Aorta (tissue), 5 donors: Measurements from ENCODE around the gene TOMM40. TPM values are rescaled to one million over a fixed set of nuclear protein-coding genes. Genes with fewer than 3 reads are reported as not detected.
A peak's percentile ranks its signal among the peaks of the same experiment; 100 is the strongest.

Experiments used
- ATAC-seq: fragments of 200-7000 bp; cut with Tn5 transposase; one replicate; pipeline ENCODE4 v1.9.1; 2022; ENCODE audit warnings: moderate library complexity; ENCODE audit not compliant: low FRiP score
- DNase-seq, 2 donors: peaks; one replicate each; pipeline ENCODE4 v3.0.0-alpha.2; 2020
- H3K27ac ChIP-seq, 2 donors: one replicate each; pipeline ENCODE4 v1.5.1; 2013; ENCODE audit warnings: low read length in 2 of 2, mild to moderate bottlenecking in 2 of 2, moderate library complexity in 2 of 2, control low read depth in 1 of 2, inconsistent platforms in 1 of 2, low read depth in 1 of 2
- H3K27me3 ChIP-seq, 2 donors: one replicate each; pipeline ENCODE4 v1.6.1; 2013; ENCODE audit warnings: control low read depth in 1 of 2, low read length in 1 of 2, mild to moderate bottlenecking in 1 of 2, moderate library complexity in 1 of 2; ENCODE audit not compliant: insufficient read depth in 2 of 2, control insufficient read depth in 1 of 2
- H3K36me3 ChIP-seq, 2 donors: one replicate each; pipeline ENCODE4 v1.6.1; 2013; ENCODE audit warnings: control low read depth in 1 of 2, low read length in 1 of 2, mild to moderate bottlenecking in 1 of 2; ENCODE audit not compliant: insufficient read depth in 2 of 2, control insufficient read depth in 1 of 2
- H3K4me1 ChIP-seq, 2 donors: one replicate each; pipeline ENCODE4 v1.6.1; 2013; ENCODE audit warnings: low read length in 2 of 2, control low read depth in 1 of 2, mild to moderate bottlenecking in 1 of 2, moderate library complexity in 1 of 2; ENCODE audit not compliant: insufficient read depth in 2 of 2, control insufficient read depth in 1 of 2
- H3K4me3 ChIP-seq, 2 donors: one replicate each; pipeline ENCODE4 v1.5.1; 2013; ENCODE audit warnings: low read length in 2 of 2, control low read depth in 1 of 2, mild to moderate bottlenecking in 1 of 2
- H3K9me3 ChIP-seq: one replicate; pipeline ENCODE4 v1.6.1; 2013; ENCODE audit warnings: mild to moderate bottlenecking, low read length; ENCODE audit not compliant: control insufficient read depth
- WGBS, 2 donors: extraction: QIAGEN DNeasy Blood & Tissue Kit; methylation state at CpG; one replicate each; pipeline ENCODE4 v1.1.7; 2013; 5-methylcytosine and 5-hydroxymethylcytosine counted together
- intact Hi-C, 2 donors: fragments of 100-400 bp; cut with DNase I; formaldehyde crosslinking; loops; one replicate each; pipeline versions ENCODE4 v1.14.2 to v1.15.0; 2022
- polyA plus RNA-seq, 2 donors: library from polyadenylated mRNA; stranded (reverse); fragments of 200-250 nt; gene quantifications; one replicate each; pipeline ENCODE4 v1.2.3, GENCODE V29; 2013
- total RNA-seq, 2 donors: library from RNA; stranded (reverse); fragmentation: NEBNext Ultra II Directional; extraction: Animal tissue kit (Norgen Biotek cat#: 25700); gene quantifications; one replicate each; pipeline ENCODE4 v1.2.1, GENCODE V29; 2021
- donor health status: healthy with polysubstance abuse.
- donor health status: Bipolar disorder and iron deficiency.
- donor health status: DM: no; HTN: no; CAD: no.
- donor health status: DM: no; HTN: no; CAD: no.
- donor health status: DM: yes; HTN: yes; CAD: no.

The TOMM40 gene
- total and polyA plus RNA-seq, 4 donors: 8.9 to 23.6 (median 18.6) TPM

DNA sequence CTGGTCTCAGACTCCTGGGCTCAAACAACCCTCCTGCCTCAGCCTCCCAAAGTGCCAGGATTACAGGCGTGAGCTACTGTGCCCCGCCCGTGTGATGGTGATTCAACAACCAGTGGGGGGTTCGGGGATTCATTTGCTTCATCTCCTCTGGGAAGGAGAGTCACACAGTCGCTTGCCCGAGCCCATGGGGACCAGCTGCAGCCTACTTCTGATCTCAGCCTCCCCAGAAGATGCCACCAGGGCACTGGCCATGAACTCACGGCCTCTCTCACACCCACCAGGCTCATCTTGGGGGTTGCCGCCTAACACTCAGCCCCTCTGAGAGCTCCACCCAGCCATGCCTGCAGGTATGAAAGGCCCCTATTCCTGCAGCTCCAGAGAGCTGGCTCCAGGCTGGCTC is 6.8 kb downstream of the TOMM40 start:
- H3K36me3 ChIP-seq: peaks cover 0 to 5% of the 10 kb centered on the region in 2 donors
- no peaks in the 10 kb centered on the region for H3K4me1 ChIP-seq
- no peak overlapping the region for H3K27ac ChIP-seq
- H3K27me3 ChIP-seq: no peaks in the 10 kb centered on the region
- H3K4me3 ChIP-seq: no peak overlapping the region
- no peaks in the 10 kb centered on the region for H3K9me3 ChIP-seq
- 87 to 91% methylated on average over 8 of the region's 8 CpGs for WGBS, 2 donors
- ATAC-seq (no peak), DNase-seq (no peak)
- intact Hi-C loops: no loop called here

DNA sequence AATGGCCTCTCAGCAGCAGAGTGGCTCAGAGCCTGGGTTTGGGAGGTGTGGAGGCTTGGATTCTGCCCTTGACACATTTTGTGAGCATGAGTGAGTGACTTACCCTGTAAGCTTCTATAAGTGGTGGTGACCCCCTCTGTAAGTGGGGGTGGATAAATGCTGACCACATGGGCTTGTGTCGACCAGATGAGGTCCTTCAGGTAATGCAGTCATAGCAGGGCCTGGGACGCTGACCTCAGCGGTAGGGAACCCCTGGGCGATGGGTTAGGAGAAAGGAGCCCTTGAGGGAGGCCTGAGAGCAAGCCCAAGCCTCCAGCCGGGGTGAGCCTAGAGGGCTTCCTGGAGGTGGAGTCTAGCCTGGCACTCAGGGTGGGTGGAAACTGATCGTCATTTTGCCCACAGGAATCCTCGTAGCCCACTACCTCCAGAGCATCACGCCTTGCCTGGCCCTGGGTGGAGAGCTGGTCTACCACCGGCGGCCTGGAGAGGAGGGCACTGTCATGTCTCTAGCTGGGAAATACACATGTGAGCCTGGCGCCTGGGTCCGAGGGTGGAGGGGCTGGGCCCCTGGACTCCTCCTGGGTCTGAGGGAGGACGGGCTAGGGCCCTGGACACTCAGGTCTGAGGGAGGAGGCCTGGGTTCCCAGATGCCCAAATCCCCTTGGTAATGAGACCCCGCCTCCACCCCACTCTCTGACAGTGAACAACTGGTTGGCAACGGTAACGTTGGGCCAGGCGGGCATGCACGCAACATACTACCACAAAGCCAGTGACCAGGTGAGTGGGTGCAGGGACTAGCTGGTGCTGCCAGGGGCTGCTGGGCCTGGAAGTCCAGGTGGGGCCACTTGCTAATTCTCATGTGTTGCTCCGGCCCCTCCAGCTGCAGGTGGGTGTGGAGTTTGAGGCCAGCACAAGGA is 9.5 kb downstream of the TOMM40 start:
- no peak overlapping the region for H3K27ac ChIP-seq
- intact Hi-C loops: loop anchor here in 1 of 2 donors (5.0 to 10.0 kb wide), 2 partner anchors 52 to 434 kb away; no protein-coding TSS in a partner anchor
- H3K9me3 ChIP-seq: no peaks in the 10 kb centered on the region
- no peaks in the 10 kb centered on the region for H3K27me3 ChIP-seq
- 91 to 93% methylated on average over 19 of the region's 19 CpGs for WGBS, 2 donors
- H3K4me3 ChIP-seq: no peak overlapping the region
- no peaks in the 10 kb centered on the region for H3K4me1 ChIP-seq
- peaks cover 0 to 5% of the 10 kb centered on the region in 2 donors for H3K36me3 ChIP-seq
- DNase-seq: no peak
- ATAC-seq: no peak

DNA sequence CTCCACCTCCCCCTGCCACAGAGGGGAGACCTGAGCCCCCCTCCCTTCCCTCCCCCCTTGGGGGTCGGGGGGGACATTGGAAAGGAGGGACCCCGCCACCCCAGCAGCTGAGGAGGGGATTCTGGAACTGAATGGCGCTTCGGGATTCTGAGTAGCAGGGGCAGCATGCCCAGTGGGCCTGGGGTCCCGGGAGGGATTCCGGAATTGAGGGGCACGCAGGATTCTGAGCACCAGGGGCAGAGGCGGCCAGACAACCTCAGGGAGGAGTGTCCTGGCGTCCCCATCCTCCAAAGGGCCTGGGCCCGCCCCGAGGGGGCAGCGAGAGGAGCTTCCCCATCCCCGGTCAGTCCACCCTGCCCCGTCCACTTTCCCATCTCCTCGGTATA is 12.2 kb downstream of the TOMM40 start:
- 67 to 70% methylated on average over 13 to 15 of the region's 15 CpGs for WGBS, 2 donors
- Histone ChIP-seq H3K27ac (no peak overlapping the region), H3K27me3 (no peaks in the 10 kb centered on the region), H3K4me3 (no peak overlapping the region), H3K4me1 (no peaks in the 10 kb centered on the region), H3K9me3 (no peaks in the 10 kb centered on the region), H3K36me3 (peaks cover 0 to 3% of the 10 kb centered on the region in 2 donors)
- DNase-seq (no peak), ATAC-seq (no peak)
- intact Hi-C loops: loop anchor here in 1 of 2 donors (5.0 to 10.0 kb wide), 2 partner anchors 49 to 432 kb away; no protein-coding TSS in a partner anchor

DNA sequence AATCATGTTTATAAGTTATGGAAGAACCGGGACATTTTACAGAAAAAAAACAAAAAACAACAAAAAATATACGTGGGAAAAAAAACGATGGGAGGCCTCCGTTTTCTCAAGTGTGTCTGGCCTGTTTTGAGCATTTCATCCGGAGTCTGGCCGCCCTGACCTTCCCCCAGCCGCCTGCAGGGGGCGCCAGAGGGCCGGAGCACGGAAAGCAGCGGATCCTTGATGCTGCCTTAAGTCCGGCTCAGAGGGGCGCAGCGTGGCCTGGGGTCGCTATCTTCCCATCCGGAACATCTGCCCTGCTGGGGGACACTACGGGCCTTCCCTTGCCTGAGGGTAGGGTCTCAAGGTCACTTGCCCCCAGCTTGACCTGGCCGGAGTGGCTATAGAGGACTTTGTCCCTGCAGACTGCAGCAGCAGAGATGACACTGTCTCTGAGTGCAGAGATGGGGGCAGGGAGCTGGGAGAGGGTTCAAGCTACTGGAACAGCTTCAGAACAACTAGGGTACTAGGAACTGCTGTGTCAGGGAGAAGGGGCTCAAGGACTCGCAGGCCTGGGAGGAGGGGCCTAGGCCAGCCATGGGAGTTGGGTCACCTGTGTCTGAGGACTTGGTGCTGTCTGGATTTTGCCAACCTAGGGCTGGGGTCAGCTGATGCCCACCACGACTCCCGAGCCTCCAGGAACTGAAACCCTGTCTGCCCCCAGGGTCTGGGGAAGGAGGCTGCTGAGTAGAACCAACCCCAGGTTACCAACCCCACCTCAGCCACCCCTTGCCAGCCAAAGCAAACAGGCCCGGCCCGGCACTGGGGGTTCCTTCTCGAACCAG is 12.8 kb downstream of the TOMM40 start:
- H3K9me3 ChIP-seq: no peaks in the 10 kb centered on the region
- no peaks in the 10 kb centered on the region for H3K4me1 ChIP-seq
- peak; percentile 75 to 93 for DNase-seq
- intact Hi-C loops: loop anchor here (2.0 to 10.0 kb wide), 3 partner anchors 47 to 431 kb away; no protein-coding TSS in a partner anchor
- H3K27ac ChIP-seq: no peak overlapping the region
- WGBS, 2 donors: 9 to 11% methylated on average over 24 of the region's 24 CpGs
- H3K36me3 ChIP-seq: peaks cover 0 to 3% of the 10 kb centered on the region in 2 donors
- H3K27me3 ChIP-seq: no peaks in the 10 kb centered on the region
- no peak overlapping the region for H3K4me3 ChIP-seq
- ATAC-seq: peak; percentile 86

DNA sequence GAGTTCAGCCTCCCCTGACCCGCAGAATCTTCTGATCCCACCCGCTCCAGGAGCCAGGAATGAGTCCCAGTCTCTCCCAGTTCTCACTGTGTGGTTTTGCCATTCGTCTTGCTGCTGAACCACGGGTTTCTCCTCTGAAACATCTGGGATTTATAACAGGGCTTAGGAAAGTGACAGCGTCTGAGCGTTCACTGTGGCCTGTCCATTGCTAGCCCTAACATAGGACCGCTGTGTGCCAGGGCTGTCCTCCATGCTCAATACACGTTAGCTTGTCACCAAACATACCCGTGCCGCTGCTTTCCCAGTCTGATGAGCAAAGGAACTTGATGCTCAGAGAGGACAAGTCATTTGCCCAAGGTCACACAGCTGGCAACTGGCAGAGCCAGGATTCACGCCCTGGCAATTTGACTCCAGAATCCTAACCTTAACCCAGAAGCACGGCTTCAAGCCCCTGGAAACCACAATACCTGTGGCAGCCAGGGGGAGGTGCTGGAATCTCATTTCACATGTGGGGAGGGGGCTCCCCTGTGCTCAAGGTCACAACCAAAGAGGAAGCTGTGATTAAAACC is 13.5 kb downstream of the TOMM40 start:
- no peaks in the 10 kb centered on the region for H3K27me3 ChIP-seq
- no peak overlapping the region for H3K4me3 ChIP-seq
- no peaks in the 10 kb centered on the region for H3K4me1 ChIP-seq
- peaks cover 0 to 3% of the 10 kb centered on the region in 2 donors for H3K36me3 ChIP-seq
- no peak for DNase-seq
- no peak for ATAC-seq
- intact Hi-C loops: loop anchor here (2.0 to 10.0 kb wide), 3 partner anchors 46 to 430 kb away; no protein-coding TSS in a partner anchor
- H3K9me3 ChIP-seq: no peaks in the 10 kb centered on the region
- no peak overlapping the region for H3K27ac ChIP-seq
- WGBS, 2 donors: 60 to 62% methylated on average over 12 of the region's 12 CpGs

DNA sequence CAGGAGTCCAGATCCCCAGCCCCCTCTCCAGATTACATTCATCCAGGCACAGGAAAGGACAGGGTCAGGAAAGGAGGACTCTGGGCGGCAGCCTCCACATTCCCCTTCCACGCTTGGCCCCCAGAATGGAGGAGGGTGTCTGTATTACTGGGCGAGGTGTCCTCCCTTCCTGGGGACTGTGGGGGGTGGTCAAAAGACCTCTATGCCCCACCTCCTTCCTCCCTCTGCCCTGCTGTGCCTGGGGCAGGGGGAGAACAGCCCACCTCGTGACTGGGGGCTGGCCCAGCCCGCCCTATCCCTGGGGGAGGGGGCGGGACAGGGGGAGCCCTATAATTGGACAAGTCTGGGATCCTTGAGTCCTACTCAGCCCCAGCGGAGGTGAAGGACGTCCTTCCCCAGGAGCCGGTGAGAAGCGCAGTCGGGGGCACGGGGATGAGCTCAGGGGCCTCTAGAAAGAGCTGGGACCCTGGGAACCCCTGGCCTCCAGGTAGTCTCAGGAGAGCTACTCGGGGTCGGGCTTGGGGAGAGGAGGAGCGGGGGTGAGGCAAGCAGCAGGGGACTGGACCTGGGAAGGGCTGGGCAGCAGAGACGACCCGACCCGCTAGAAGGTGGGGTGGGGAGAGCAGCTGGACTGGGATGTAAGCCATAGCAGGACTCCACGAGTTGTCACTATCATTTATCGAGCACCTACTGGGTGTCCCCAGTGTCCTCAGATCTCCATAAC is 14.5 kb downstream of the TOMM40 start, which contains the start of gene APOE:
APOE (plus strand) TSS at position 360 of the 724 bp plus-strand sequence. CDS start 829 bp downstream, outside the sequence.
- no peak for ATAC-seq
- DNase-seq: no peak
- no peaks in the 10 kb centered on the region for H3K4me1 ChIP-seq
- H3K4me3 ChIP-seq: no peak within 1 kb of the TSS
- no peaks in the 10 kb centered on the region for H3K27me3 ChIP-seq
- WGBS, 2 donors: 1 to 2% methylated on average over 20 of the region's 20 CpGs
- H3K27ac ChIP-seq: no peak within 1 kb of the TSS
- intact Hi-C loops: loop anchor here (2.0 to 10.0 kb wide), 2 partner anchors 45 to 429 kb away; no protein-coding TSS in a partner anchor
- H3K9me3 ChIP-seq: no peaks in the 10 kb centered on the region
- H3K36me3 ChIP-seq: no peaks in the 10 kb centered on the region

DNA sequence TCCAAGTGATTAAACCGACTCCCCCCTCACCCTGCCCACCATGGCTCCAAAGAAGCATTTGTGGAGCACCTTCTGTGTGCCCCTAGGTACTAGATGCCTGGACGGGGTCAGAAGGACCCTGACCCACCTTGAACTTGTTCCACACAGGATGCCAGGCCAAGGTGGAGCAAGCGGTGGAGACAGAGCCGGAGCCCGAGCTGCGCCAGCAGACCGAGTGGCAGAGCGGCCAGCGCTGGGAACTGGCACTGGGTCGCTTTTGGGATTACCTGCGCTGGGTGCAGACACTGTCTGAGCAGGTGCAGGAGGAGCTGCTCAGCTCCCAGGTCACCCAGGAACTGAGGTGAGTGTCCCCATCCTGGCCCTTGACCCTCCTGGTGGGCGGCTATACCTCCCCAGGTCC is 16.6 kb downstream of the TOMM40 start:
- no peak for ATAC-seq
- Histone ChIP-seq H3K27ac (no peak overlapping the region), H3K27me3 (no peaks in the 10 kb centered on the region), H3K9me3 (no peaks in the 10 kb centered on the region), H3K4me3 (no peak overlapping the region), H3K36me3 (no peaks in the 10 kb centered on the region), H3K4me1 (no peaks in the 10 kb centered on the region)
- 96% methylated on average over 12 of the region's 12 CpGs for WGBS, 2 donors
- intact Hi-C loops: loop anchor here in 1 of 2 donors (10.0 kb wide), 1 partner anchor 427 kb away; no protein-coding TSS in a partner anchor
- no peak for DNase-seq
